ENCODE measurements around the gene TGFB1I1. TPM values are rescaled to one million over a fixed set of nuclear protein-coding genes. Genes with fewer than 3 reads are reported as not detected.
"Not testable (repeated sequence)": the region's sequence is repeated elsewhere in the genome, so short reads cannot be mapped to it uniquely, and the experiment has no call there.

The TGFB1I1 gene
- polyA plus RNA-seq, 10 donors, result 61.8 to 106 (median 81.9) TPM

DNA sequence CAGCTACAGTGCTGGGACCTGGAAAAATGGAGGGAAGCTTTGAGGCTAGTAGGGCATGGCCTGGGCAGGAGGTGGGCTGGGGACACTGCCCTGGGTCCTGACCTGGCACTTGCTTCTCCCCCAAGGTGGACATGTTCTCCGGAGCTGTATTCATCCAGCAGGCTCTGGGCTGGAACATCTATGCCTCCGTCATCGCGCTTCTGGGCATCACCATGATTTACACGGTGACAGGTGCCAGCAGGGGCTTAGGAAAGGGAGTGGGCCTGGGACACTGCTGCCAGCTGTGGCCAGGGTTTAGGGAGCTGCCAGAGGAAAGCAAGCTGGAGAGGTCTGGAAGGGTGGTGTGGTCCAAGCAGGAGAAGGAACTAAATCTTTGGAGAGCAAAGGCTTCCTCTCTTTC is 14.1 kb downstream of the TGFB1I1 start:
- DNase-seq, result peak in 2 of 3 donors; percentile 63 to 72

DNA sequence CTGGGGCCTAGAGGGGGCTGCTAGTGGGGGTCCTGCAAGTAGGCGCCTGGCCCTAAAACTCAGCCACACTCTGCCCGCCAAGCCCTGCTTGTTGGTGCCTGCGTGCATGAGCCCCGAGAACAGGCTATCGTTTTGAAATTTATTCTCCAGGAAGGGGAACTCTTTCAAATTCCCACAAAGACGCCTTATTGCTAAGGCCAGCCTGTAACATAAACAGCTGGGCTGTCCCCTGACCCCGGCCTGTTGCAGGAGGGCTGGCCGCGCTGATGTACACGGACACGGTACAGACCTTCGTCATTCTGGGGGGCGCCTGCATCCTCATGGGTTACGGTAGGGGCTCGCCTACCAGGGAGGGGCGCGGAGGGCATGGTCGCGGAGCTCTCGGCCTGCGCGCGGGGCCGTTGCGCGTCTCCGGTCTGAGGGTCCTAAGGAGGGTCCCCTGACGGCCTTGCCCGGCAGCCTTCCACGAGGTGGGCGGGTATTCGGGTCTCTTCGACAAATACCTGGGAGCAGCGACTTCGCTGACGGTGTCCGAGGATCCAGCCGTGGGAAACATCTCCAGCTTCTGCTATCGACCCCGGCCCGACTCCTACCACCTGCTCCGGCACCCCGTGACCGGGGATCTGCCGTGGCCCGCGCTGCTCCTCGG is 15.2 kb downstream of the TGFB1I1 start:
- peak in 1 of 3 donors; percentile 56 for DNase-seq

- peak in 1 of 3 donors; percentile 76 for DNase-seq
Measured at GRCh38 chr16:31487720-31488467, 15.9 kb downstream of the TGFB1I1 start.

DNA sequence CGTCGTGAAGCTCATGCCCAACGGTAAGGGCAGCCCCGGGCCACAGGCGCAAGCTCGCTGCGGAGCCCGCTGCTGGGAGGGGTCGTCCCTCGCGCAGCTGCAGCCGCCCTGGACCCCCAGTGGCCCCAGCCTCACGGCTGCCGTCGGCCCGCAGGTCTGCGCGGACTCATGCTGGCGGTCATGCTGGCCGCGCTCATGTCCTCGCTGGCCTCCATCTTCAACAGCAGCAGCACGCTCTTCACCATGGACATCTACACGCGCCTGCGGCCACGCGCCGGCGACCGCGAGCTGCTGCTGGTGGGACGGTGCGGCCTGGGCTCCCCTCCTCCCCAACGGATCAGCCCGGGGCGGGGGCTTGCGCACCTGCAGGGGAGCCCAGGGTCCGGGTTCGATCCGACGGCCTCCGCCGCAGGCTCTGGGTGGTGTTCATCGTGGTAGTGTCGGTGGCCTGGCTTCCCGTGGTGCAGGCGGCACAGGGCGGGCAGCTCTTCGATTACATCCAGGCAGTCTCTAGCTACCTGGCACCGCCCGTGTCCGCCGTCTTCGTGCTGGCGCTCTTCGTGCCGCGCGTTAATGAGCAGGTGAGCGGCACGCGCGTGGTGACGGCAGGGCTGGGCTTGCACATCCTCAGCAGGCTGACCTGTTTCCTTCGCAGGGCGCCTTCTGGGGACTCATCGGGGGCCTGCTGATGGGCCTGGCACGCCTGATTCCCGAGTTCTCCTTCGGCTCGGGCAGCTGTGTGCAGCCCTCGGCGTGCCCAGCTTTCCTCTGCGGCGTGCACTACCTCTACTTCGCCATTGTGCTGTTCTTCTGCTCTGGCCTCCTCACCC is 16.7 kb downstream of the TGFB1I1 start:
- peak in 1 of 3 donors; percentile 72 for DNase-seq

DNA sequence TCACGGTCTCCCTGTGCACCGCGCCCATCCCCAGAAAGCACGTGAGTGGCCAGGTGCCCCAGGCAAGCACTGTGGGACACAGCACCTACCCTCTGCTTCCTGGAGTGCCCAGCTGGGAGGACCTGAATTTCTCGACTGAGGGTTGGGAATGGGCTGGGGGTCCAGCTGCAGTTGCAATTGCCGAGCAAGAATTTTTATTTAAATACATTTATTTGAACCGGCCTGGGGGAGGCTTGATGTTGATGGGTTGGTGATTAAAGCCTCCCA is 17.3 kb downstream of the TGFB1I1 start:
- DNase-seq, result peak in 1 of 3 donors; percentile 28

DNA sequence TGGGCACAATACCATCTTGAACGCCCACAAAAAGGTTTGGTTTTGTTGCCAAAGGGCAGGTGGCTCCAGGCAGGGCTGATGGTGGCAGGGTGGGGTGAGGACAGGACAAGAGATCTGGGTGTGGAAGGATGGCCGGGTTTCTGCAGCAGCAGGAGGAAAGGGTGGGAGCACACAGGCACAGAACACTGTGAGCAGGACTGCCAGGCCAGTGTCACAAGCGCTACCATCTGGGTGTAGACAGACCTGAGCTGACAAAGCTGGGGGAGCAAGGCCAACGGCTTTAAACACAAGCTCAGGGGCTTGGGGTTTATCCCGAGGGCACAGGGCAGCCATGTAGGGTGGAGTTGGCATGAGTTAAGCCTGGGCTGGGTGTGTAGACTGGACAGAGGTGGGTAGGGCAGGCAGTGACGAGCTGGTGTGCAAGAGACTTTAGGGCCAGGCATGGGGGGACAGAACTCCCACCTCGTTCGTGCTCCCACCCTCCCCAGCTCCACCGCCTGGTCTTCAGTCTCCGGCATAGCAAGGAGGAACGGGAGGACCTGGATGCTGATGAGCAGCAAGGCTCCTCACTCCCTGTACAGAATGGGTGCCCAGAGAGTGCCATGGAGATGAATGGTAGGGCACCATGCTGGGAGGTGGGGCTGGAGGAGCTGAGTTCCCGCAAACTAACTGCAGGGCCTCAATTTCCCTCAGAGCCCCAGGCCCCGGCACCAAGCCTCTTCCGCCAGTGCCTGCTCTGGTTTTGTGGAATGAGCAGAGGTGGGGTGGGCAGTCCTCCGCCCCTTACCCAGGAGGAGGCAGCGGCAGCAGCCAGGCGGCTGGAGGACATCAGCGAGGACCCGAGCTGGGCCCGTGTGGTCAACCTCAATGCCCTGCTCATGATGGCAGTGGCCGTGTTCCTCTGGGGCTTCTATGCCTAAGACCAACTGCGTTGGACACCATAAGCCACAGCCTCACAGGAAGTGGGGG is 17.9 kb downstream of the TGFB1I1 start:
- DNase-seq, result no peak

DNA sequence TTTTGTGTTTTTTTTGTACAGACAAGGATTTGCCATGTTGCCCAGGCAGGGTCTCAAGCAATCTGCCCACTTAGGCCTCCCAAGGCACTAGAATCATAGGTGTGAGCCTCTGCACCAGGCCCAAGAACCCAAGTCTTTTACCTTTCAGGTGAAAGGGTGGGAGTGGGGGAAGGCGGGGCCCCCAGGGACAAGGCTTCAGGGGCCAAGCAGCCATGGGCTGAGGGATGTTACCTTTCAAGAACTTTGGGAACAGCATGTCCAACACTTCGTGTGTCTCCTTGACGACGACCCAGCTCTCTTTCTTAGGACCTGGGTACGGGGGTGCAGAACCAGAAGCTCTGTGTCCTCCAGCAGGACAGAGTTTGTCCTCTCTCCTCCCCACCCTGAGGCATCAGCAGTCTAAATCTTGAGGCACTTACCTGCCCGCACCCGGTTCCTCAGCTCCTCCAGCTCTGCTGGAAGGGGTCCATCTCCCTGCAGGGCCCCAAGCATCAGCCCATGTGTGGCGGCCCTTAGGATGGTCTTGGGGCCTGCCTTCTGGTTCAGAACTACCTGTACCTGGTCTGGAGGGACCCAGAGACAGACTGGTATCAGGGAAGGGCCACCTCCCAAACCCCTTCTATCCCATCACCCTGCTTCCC is 19.9 kb downstream of the TGFB1I1 start:
- no peak for DNase-seq

- no peak for DNase-seq
Measured at GRCh38 chr16:31493506-31494125, 21.7 kb downstream of the TGFB1I1 start.

- DNase-seq, result no peak
Measured at GRCh38 chr16:31496670-31497069, 24.7 kb downstream of the TGFB1I1 start.

DNA sequence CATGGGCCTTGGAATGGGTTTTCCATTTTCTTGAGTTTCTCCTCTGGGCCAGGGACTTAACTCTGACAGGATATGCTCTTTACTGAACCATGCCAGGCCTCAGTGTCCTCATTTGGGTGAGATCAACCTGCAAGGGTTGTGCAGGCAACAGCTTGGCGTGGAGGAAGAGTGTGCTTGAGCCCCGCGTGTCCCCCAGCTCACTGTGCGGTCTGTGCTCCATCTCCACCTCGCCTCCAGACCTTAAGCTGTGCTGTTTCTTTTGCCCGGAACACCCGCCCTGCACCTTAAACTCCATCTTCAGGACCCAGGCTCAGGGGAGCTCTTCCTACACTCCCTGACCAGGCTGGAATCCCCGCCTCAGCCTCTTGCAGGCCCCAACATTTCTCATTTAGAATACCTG is 26.5 kb downstream of the TGFB1I1 start:
- no peak for DNase-seq

- no peak for DNase-seq
Measured at GRCh38 chr16:31499928-31500327, 28.0 kb downstream of the TGFB1I1 start.

- DNase-seq, result no peak
Measured at GRCh38 chr16:31501226-31501965, 29.4 kb downstream of the TGFB1I1 start.

GRCh38 chr16:31501966-31502348 is 30.0 kb downstream of the TGFB1I1 start:
- DNase-seq, result no peak

DNA sequence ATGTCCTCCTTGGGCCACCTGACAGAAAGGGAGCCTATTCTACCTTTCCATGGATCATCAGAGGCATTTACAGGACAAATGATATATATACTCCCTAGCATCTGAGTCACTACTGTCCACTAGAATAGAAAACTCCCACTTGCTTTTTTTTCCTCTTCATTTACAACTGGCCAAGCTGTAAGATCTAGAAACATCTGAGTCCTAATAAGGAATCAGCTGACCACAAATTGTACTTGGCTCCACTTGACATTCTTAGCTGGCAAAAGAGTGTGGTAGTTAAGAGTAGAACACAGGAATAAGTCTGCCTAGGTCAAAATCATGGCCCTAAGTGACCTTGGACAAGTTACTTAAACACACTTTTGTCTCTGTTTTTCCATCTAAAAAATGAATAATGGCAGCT is 31.0 kb downstream of the TGFB1I1 start:
- no peak for DNase-seq

DNA sequence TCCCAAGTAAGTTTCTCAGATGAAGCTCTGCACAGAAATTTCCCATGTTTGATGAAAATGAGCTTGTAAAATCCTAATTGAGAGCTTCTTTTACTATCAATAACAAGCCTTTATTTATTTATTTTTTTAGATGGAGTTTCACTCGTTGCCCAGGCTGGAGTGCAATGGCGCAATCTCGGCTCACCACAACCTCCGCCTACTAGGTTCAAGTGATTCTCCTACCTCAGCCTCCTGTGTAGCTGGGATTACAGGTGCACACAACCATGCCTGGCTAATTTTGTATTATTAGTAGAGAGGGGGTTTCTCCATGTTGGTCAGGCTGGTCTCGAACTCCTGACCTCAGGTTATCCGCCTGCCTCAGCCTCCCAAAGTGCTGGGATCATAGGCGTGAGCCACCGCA is 31.6 kb downstream of the TGFB1I1 start:
- not testable (repeated sequence) for DNase-seq

DNA sequence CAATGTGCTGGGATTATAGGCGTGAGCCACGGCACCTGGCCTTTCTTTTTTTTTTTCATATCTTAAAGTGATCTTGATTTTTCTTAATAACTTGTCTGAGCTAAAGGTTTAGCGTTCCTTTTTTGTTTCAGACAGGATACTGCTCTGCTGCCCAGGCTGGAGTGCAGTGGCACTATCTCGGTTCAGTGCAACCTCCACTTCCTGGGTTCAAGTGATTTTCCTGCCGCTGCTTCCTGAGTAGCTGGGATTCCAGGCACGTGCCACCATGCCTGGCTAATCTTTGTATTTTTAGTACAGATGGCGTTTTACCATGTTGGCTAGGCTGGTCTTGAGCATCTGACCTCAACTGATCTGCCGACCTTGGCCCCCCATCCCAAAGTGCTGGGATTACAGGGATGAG is 32.2 kb downstream of the TGFB1I1 start:
- DNase-seq, result no peak

DNA sequence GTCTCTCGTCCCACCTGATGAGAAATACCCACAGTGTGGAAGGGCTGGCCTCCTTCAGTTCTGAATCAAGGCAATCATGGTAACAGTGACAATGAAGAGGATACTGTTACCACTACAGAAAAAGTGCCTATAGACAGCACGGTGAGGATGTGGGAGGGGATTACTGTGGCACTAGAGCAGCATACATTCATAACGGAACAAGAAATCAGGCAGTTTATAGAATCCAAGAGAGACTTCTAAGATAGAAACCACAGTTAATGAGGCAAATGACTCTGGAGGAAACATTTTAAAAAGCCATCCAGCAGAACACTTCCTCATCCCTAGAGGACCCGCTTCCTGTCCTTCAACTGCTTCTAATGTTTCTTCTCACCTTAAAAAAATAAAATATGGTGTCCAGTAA is 33.5 kb downstream of the TGFB1I1 start:
- no peak for DNase-seq

DNA sequence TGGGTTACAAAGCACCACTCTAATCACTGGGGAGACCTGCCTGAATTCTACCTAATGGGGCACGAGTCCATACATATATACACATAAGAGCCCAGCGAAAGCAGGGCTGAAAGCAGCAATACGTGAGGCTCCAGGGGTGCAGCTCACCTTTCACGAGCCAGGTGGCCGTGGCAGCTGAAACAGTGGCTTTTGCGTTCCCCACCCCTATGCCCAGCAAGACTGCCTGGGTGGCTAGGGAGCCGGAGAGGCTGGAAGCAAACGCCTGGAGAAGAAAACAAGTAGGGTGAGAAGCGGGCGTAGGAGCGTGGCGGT is 35.6 kb downstream of the TGFB1I1 start:
- DNase-seq, result no peak

GRCh38 chr16:31507929-31508705 is 36.2 kb downstream of the TGFB1I1 start, which contains the start of gene RUSF1:
Gene RUSF1 (minus strand): TSS chr16:31508391. CDS start chr16:31508373, 18 bp downstream.
- DNase-seq, result peak; percentile 90 to 98 (median 93)

Measured in muscle of back (tissue), 11 donors.